Ovary (tissue), 9 donors: Measurements from ENCODE around the gene PFDN1. TPM values are rescaled to one million over a fixed set of nuclear protein-coding genes. Genes with fewer than 3 reads are reported as not detected.
"Not testable (repeated sequence)": the region's sequence is repeated elsewhere in the genome, so short reads cannot be mapped to it uniquely, and the experiment has no call there.

Source experiments
- DNase-seq, 5 donors: peaks; one replicate each; pipeline ENCODE4 v3.0.0-alpha.2; 2019 to 2020
- H3K27ac ChIP-seq, 2 donors: fragments of 200-600 bp; one replicate each; pipeline versions ENCODE4 v1.5.1 to v1.8.0; 2019 to 2022
- H3K27me3 ChIP-seq: fragments of 200-600 bp; one replicate; pipeline ENCODE4 v1.8.0; 2022
- H3K36me3 ChIP-seq: fragments of 200-600 bp; sonication (generic); one replicate; pipeline ENCODE4 v1.5.1; 2019
- H3K4me1 ChIP-seq: one replicate; pipeline ENCODE4 v1.8.1; 2013; ENCODE audit warnings: mild to moderate bottlenecking, moderate library complexity; ENCODE audit not compliant: insufficient read depth
- H3K4me3 ChIP-seq: fragments of 200-600 bp; sonication (generic); one replicate; pipeline ENCODE4 v1.5.1; 2017
- H3K9me3 ChIP-seq, 2 donors: fragments of 200-600 bp in 1 of 2; sonication (generic) in 1 of 2; one replicate each; pipeline versions ENCODE4 v1.5.1 to v1.8.1; 2013 to 2019; ENCODE audit warnings: mild to moderate bottlenecking in 1 of 2, moderate library complexity in 1 of 2
- CTCF ChIP-seq, 3 donors: fragments of 450-650 bp in 2 of 3; fragments of 200-600 bp in 1 of 3; IDR thresholded peaks; one replicate each; pipeline versions ENCODE4 v1.5.1 to v1.8.0; 2016 to 2022; ENCODE audit warnings: antibody characterized with exemption in 3 of 3, mild to moderate bottlenecking in 1 of 3
- EP300 ChIP-seq: sonication (generic); formaldehyde crosslinking; IDR thresholded peaks from one replicate; pipeline ENCODE4 v1.6.1; 2017; ENCODE audit warnings: antibody characterized with exemption
- POLR2A ChIP-seq: fragments of 450-650 bp; IDR thresholded peaks from one replicate; pipeline ENCODE4 v1.6.1; 2017; ENCODE audit warnings: antibody characterized with exemption, mild to moderate bottlenecking, moderate library complexity
- WGBS, 3 donors: extraction: QIAGEN DNeasy Blood & Tissue Kit in 1 of 3; methylation state at CpG; one replicate each; pipeline versions ENCODE4 v1.1.5 to v1.1.7; 2013 to 2017; 5-methylcytosine and 5-hydroxymethylcytosine counted together
- intact Hi-C, 4 donors: fragments of 100-400 bp; cut with DNase I; formaldehyde crosslinking; loops; one replicate each; pipeline versions ENCODE4 v1.11.0 to v1.15.1; 2022 to 2023
- polyA plus RNA-seq, 2 donors: library from polyadenylated mRNA; stranded (reverse); fragments of 200-250 nt in 1 of 2; fragments of 350-450 nt in 1 of 2; fragmentation: Illumina TruSeq in 1 of 2; extraction: RNeasy Lipid Tissue Mini Kit (QIAGEN cat#74804) in 1 of 2; gene quantifications; one replicate each; pipeline ENCODE4 v1.2.3, GENCODE V29; 2013 to 2014
- total RNA-seq, 7 donors: library from RNA; depleted of rRNA in 2 of 7; stranded (reverse); fragments of >200 nt in 2 of 7; fragmentation: NEBNext Ultra II Directional in 3 of 7; extraction: Animal tissue kit (Norgen Biotek cat#: 25700) in 3 of 7; gene quantifications; one replicate each; pipeline versions ENCODE4 v1.1.0 to v1.2.4, GENCODE V29; 2016 to 2023
- donor health status: DM: no; HTN: no; CAD: no; lungs with moderate emphysema.
- donor health status: DM: no; HTN: no; CAD: no.
- donor health status: Bipolar disorder and iron deficiency.
- donor health status: DM: yes; HTN: yes; CAD: no.
- donor health status: DM: no; HTN: no; CAD: no.
- donor health status: DM: yes; HTN: yes; CAD: no.

PFDN1 gene
- total and polyA plus RNA-seq, 9 donors: 27.4 to 113 (median 35.3) TPM

GRCh38 chr5:140202610-140203009 lies 100.3 kb downstream of the PFDN1 start:
- TF ChIP-seq CTCF (IDR thresholded peaks at IDR 0.05) (no peak), POLR2A (no peak), EP300 (no peak)
- no peak overlapping the region for H3K27ac ChIP-seq

GRCh38 chr5:140202078-140202477 lies 100.8 kb downstream of the PFDN1 start:
- Histone ChIP-seq H3K27ac (no peak overlapping the region), H3K9me3 (no peaks in the 10 kb centered on the region), H3K4me1 (peaks cover 2% of the 10 kb centered on the region), H3K27me3 (no peaks in the 10 kb centered on the region), H3K4me3 (no peak overlapping the region), H3K36me3 (no peaks in the 10 kb centered on the region)
- no peak for TF ChIP-seq CTCF (IDR thresholded peaks at IDR 0.05)
- no peak for TF ChIP-seq EP300
- TF ChIP-seq POLR2A: no peak
- intact Hi-C loops: no loop called here
- WGBS, 3 donors: 59 to 76% (median 62%) methylated on average over 4 of the region's 4 CpGs
- no peak for DNase-seq

More at GRCh38 chr5:140202610-140203009, 100.3 kb downstream of the PFDN1 start:
- no peak for DNase-seq
- Histone ChIP-seq H3K4me3 (no peak overlapping the region), H3K9me3 (no peaks in the 10 kb centered on the region), H3K4me1 (peaks cover 2% of the 10 kb centered on the region), H3K27me3 (no peaks in the 10 kb centered on the region), H3K36me3 (no peaks in the 10 kb centered on the region)
- intact Hi-C loops: no loop called here
- 4 to 17% (median 16%) methylated on average over 2 of the region's 2 CpGs for WGBS, 3 donors

- 92 to 100% (median 93%) methylated on average over 1 of the region's 1 CpG for WGBS, 3 donors
- H3K9me3 ChIP-seq, H3K4me1 ChIP-seq, intact Hi-C loops, H3K27ac ChIP-seq, H3K4me3 ChIP-seq, H3K36me3 ChIP-seq, DNase-seq, H3K27me3 ChIP-seq: not testable (repeated sequence)
Observed at GRCh38 chr5:140198915-140199314, 104.0 kb downstream of the PFDN1 start.

- no peaks in the 10 kb centered on the region for H3K27me3 ChIP-seq
- no peak overlapping the region for H3K4me3 ChIP-seq
- TF ChIP-seq POLR2A: no peak
- no peak for TF ChIP-seq CTCF (IDR thresholded peaks at IDR 0.05)
- TF ChIP-seq EP300: no peak
- no peaks in the 10 kb centered on the region for H3K4me1 ChIP-seq
- no peak overlapping the region for H3K27ac ChIP-seq
- intact Hi-C loops: no loop called here
- DNase-seq: no peak
- H3K9me3 ChIP-seq: no peaks in the 10 kb centered on the region
- no peaks in the 10 kb centered on the region for H3K36me3 ChIP-seq
- WGBS, 3 donors: 89 to 98% (median 92%) methylated on average over 2 of the region's 2 CpGs
Observed at GRCh38 chr5:140197023-140197422, 105.9 kb downstream of the PFDN1 start.

GRCh38 chr5:140196115-140196814 lies 106.6 kb downstream of the PFDN1 start:
- Histone ChIP-seq H3K36me3 (no peaks in the 10 kb centered on the region), H3K9me3 (no peaks in the 10 kb centered on the region), H3K4me1 (no peaks in the 10 kb centered on the region), H3K27me3 (no peaks in the 10 kb centered on the region), H3K4me3 (no peak overlapping the region), H3K27ac (no peak overlapping the region)
- no peak for DNase-seq
- intact Hi-C loops: no loop called here
- 22 to 45% (median 34%) methylated on average over 2 of the region's 2 CpGs for WGBS, 3 donors
- TF ChIP-seq EP300 (no peak), POLR2A (no peak), CTCF (IDR thresholded peaks at IDR 0.05) (no peak)
